ENCODE results near the gene TACR2. TPM values are rescaled to one million over a fixed set of nuclear protein-coding genes. Genes with fewer than 3 reads are reported as not detected.

Gene TACR2
- total and polyA plus RNA-seq, 2 donors (not counting 3 experiments of a cell fraction or from before 2014, with no cell fraction given): 0.19 TPM; not detected in 1

DNA sequence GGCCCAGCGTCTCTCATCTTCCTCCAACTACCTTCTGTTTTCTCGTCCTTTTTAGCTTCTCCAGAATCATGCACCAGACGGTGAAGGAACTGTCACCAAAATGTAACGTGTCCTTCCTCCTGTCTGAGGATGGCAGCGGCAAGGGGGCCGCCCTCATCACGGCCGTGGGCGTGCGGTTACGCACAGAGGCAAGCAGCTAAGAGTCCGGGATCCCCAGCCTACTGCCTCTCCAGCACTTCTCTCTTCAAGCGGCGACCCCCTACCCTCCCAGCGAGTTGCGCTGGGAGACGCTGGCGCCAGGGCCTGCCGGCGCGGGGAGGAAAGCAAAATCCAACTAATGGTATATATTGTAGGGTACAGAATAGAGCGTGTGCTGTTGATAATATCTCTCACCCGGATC, 15.8 kb downstream of the TACR2 start:
- TF ChIP-seq FOS (IDR thresholded peaks at IDR 0.05; ENCODE audit: borderline replicate concordance, insufficient read depth, low read length): no peak
- no peak for TF ChIP-seq POLR2A (IDR thresholded peaks at IDR 0.05; ENCODE audit: low read depth, low read length)
- TF ChIP-seq GATA2 (IDR thresholded peaks at IDR 0.05; ENCODE audit: insufficient read depth, insufficient read length, low read depth, low read length): no peak
- TF ChIP-seq MAX (IDR thresholded peaks at IDR 0.05; ENCODE audit: insufficient read depth, insufficient read length): no peak
- no peak for TF ChIP-seq JUN (IDR thresholded peaks at IDR 0.05; ENCODE audit: borderline replicate concordance, insufficient read depth, insufficient read length, low read depth)
- TF ChIP-seq CTCF (IDR thresholded peaks at IDR 0.05; ENCODE audit: extremely low read depth in 1 of 2, insufficient read depth in 1 of 2, low read depth in 1 of 2, low read length in 2 of 2): no peak
- DNase-seq (ENCODE audit: low read depth, low spot score) (no peak), FAIRE-seq (no peak)
- Histone ChIP-seq H3K79me2 (ENCODE audit: control insufficient read depth, insufficient read depth, low read length) (no peaks in the 10 kb centered on the region), H3K9ac (replicated peaks; ENCODE audit: extremely low read depth, insufficient read depth, low read length) (no peak overlapping the region), H3K4me2 (ENCODE audit: insufficient read depth, low read length) (no peak overlapping the region), H3K4me1 (ENCODE audit: control insufficient read depth, extremely low read depth, insufficient read depth, low read length) (no peaks in the 10 kb centered on the region), H4K20me1 (replicated peaks; ENCODE audit: control insufficient read depth, extremely low read depth, insufficient read depth, low read length) (no peaks in the 10 kb centered on the region), H3K27me3 (ENCODE audit: control insufficient read depth in 2 of 2, insufficient read depth in 2 of 2, low read length in 2 of 2) (no peaks in the 10 kb centered on the region), H3K4me3 (replicated peaks in 1 of 3; ENCODE audit: insufficient read depth in 1 of 3, low read depth in 1 of 3, low read length in 3 of 3) (no peak overlapping the region), H3K36me3 (ENCODE audit: control insufficient read depth in 2 of 2, extremely low read depth in 1 of 2, insufficient read depth in 2 of 2, low read length in 2 of 2) (peaks cover 6 to 14% of the 10 kb centered on the region in 2 experiments), H3K9me3 (replicated peaks; ENCODE audit: control insufficient read depth, insufficient read depth, low read length) (no peaks in the 10 kb centered on the region), H3K9me1 (replicated peaks; ENCODE audit: control insufficient read depth, extremely low read depth, insufficient read depth, low read length) (no peaks in the 10 kb centered on the region), H3K27ac (ENCODE audit: insufficient read depth, low read depth, low read length) (no peak overlapping the region), H2AFZ (ENCODE audit: low read depth, low read length) (no peak overlapping the region)
- ChIA-PET CTCF (no interaction called here), POLR2A (no interaction called here)
- dilution Hi-C loops (cut with MboI; ENCODE audit: extremely low pct_ligation_motif_present, low sequenced_read_pairs): no loop called here
- no TSS peak for BruUV-seq (replicated peaks)
- intact Hi-C loops (cut with micrococcal nuclease): no loop called here

Data from endothelial cell of umbilical vein (primary cell).